Measurements from ENCODE around the gene CCRL2. TPM values are rescaled to one million over a fixed set of nuclear protein-coding genes. Genes with fewer than 3 reads are reported as not detected.

The CCRL2 gene
- total and polyA plus RNA-seq, 2 of the 8 experiments (the other 6 are each of a cell fraction or from before 2014, with no cell fraction given) = not detected

DNA sequence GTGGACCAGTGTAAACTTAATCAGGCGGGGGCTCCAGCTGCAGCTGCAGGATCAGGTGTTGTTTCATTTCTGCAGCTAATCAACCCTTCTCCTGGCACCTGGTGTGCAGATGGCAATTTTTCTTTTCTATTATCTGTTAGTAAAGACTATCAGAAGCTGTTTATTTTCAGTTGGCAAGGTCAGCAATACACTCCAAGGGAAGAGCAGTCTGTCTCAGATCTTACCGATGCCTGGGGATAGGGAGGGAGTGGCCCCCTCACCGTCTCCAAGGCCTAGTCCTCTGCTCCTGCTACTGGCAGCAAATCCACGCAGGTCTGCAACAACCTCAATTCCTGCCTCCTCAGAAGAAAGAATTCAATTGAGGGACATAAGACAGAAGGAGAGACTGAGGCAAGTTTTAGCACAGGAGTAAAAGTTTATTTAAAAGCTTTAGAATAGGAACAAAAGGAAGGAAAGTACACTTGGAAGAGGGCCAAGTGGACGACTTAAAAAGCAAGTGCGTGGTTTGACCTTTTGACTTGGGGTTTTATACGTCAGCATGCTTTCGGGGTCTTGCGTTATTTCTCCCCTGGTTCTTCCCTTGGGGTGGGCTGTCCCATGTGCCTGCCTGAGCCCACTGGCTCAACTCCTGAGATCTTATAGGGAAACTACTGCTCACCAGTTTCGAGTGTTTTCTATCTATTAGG, 9.2 kb downstream of the CCRL2 start:
- WGBS, 2 experiments (ENCODE audit: extremely low coverage in 1 of 2, insufficient coverage in 1 of 2, insufficient read length in 1 of 2, insufficient replicate concordance in 2 of 2, low coverage in 1 of 2, low lambda C conversion rate in 2 of 2, missing lambda C conversion rate in 1 of 2) = 87% methylated on average over 10 of the region's 10 CpGs; no CpG with 5 or more reads in 1 of the 2 experiments
- FAIRE-seq = no peak
- Histone ChIP-seq H3K4me1 (replicated peaks in 1 of 4; ENCODE audit: control insufficient read depth in 3 of 4, insufficient read depth in 4 of 4, low read length in 3 of 4) (peaks cover 0 to 6% (median 5%) of the 10 kb centered on the region in 4 experiments; a peak in 4 of 7 replicates), H3K23me2 (ENCODE audit: low read depth, low read length) (no peaks in the 10 kb centered on the region), H2BK15ac (ENCODE audit: low read length) (no peak overlapping the region), H2AK5ac (ENCODE audit: low read depth, low read length) (no peak overlapping the region), H3K4me2 (ENCODE audit: insufficient read depth in 1 of 2, low read depth in 2 of 2, low read length in 2 of 2) (no peak overlapping the region), H4K8ac (ENCODE audit: extremely low read depth, insufficient read depth, low read length) (no peak overlapping the region), H2BK20ac (ENCODE audit: low read length) (no peak overlapping the region), H2BK5ac (ENCODE audit: low read depth, low read length) (no peak overlapping the region), H3K4me3 (ENCODE audit: extremely low read depth in 1 of 4, insufficient read depth in 2 of 4, low read depth in 3 of 4, low read length in 4 of 4) (no peak overlapping the region), H2AFZ (ENCODE audit: low read length) (0 out of 2 replicates have a peak overlapping the region, but pooled peaks have one; percentile 16), H3K4ac (replicated peaks; ENCODE audit: insufficient read length, low read depth, low read length) (no peak overlapping the region), H3K79me1 (ENCODE audit: low read depth, low read length) (no peaks in the 10 kb centered on the region), H4K20me1 (replicated peaks in 1 of 2; ENCODE audit: control insufficient read depth in 1 of 2, insufficient read depth in 2 of 2, low read length in 2 of 2) (no peaks in the 10 kb centered on the region), H3K9ac (replicated peaks in 1 of 4; ENCODE audit: extremely low read depth in 1 of 4, low read depth in 3 of 4, low read length in 3 of 4) (no peak overlapping the region), H4K91ac (replicated peaks; ENCODE audit: insufficient read length, low read length) (no peak overlapping the region), H3K18ac (ENCODE audit: extremely low read depth, low read length) (no peak overlapping the region), H3K9me3 (ENCODE audit: insufficient read depth in 2 of 2, low read depth in 1 of 2, low read length in 1 of 2) (no peaks in the 10 kb centered on the region), H3K14ac (ENCODE audit: insufficient read length) (no peak overlapping the region), H3K23ac (ENCODE audit: insufficient read length) (no peak overlapping the region), H4K5ac (ENCODE audit: insufficient read length, low read depth, low read length) (no peak overlapping the region), H3K79me2 (ENCODE audit: control insufficient read depth in 1 of 2, insufficient read depth in 2 of 2, low read length in 2 of 2) (no peaks in the 10 kb centered on the region), H2BK12ac (ENCODE audit: low read depth, low read length) (no peak overlapping the region), H3K27ac (ENCODE audit: low read depth, low read length) (no peak overlapping the region), H3K56ac (replicated peaks; ENCODE audit: insufficient read length, low read depth, low read length) (no peak overlapping the region), H3K36me3 (ENCODE audit: control insufficient read depth in 2 of 4, insufficient read depth in 4 of 4, low read length in 3 of 4) (no peaks in the 10 kb centered on the region), H2BK120ac (replicated peaks; ENCODE audit: low read depth, low read length) (no peak overlapping the region), H3K27me3 (replicated peaks in 1 of 4; ENCODE audit: control insufficient read depth in 3 of 4, extremely low read depth in 1 of 4, insufficient read depth in 3 of 4, low read length in 3 of 4) (no peaks in the 10 kb centered on the region)
- no peak for DNase-seq (ENCODE audit: low read depth in 1 of 2, low spot score in 2 of 2)
- ChIA-PET POLR2A (ENCODE audit: partially characterized antibody) (no interaction called here), CTCF (ENCODE audit: partially characterized antibody) (interaction anchor here (0.8 to 2.1 kb wide), 7 partner anchors 8 to 201 kb away, joined by 3 to 5 read pairs (median 4); no protein-coding TSS in a partner anchor)
- no peak for TF ChIP-seq BRCA1 (IDR thresholded peaks at IDR 0.05; ENCODE audit: low read depth, low read length)
- no peak for TF ChIP-seq CBX5 (IDR thresholded peaks at IDR 0.05; ENCODE audit: low read depth, low read length)
- no peak for TF ChIP-seq EP300 (IDR thresholded peaks at IDR 0.05; ENCODE audit: borderline replicate concordance in 1 of 2, low read depth in 2 of 2, low read length in 2 of 2)
- TF ChIP-seq NANOG (IDR thresholded peaks at IDR 0.05; ENCODE audit: insufficient read depth, low read depth, low read length, poor library complexity, severe bottlenecking) = no peak
- TF ChIP-seq POLR2A (IDR thresholded peaks at IDR 0.05; ENCODE audit: control extremely low read depth in 1 of 2, low read depth in 2 of 2, low read length in 2 of 2) = no peak
- TF ChIP-seq RFX5 (IDR thresholded peaks at IDR 0.05; ENCODE audit: borderline replicate concordance, low read depth, low read length) = no peak
- TF ChIP-seq GABPA (IDR thresholded peaks at IDR 0.05; ENCODE audit: borderline replicate concordance, insufficient read depth, low read length) = no peak
- TF ChIP-seq SUZ12 (IDR thresholded peaks at IDR 0.05; ENCODE audit: low read length) = no peak
- no peak for TF ChIP-seq TAF1 (IDR thresholded peaks at IDR 0.05; ENCODE audit: low read depth, low read length)
- no peak for TF ChIP-seq KDM1A (IDR thresholded peaks at IDR 0.05; ENCODE audit: borderline replicate concordance, low read length)
- no peak for TF ChIP-seq SP1 (IDR thresholded peaks at IDR 0.05; ENCODE audit: low read depth, low read length)
- no peak for TF ChIP-seq POLR2AphosphoS5 (IDR thresholded peaks at IDR 0.05; ENCODE audit: low read depth, low read length)
- TF ChIP-seq RAD21 (IDR thresholded peaks at IDR 0.05 in 1 of 2, conservative IDR thresholded peaks at IDR 0.05 in 1 of 2; ENCODE audit: low read depth in 2 of 2, low read length in 2 of 2) = no peak

Data from H1 (cell line).